Stimulated activated CD4-positive, alpha-beta T cell treated with anti-CD3 and anti-CD28 coated beads, Interleukin-2, amount 100 ng/mL, for 48 hours (primary cell): Measurements from ENCODE around the gene SLC13A5.

Source experiments
- DNase-seq, 2 donors: peaks; one replicate each; pipeline ENCODE4 v3.0.0-alpha.2; 2020

SLC13A5 gene

GRCh38 chr17:6636616-6637457 is 76.3 kb downstream of the SLC13A5 start:
- DNase-seq, result no peak

- no peak for DNase-seq
Observed at GRCh38 chr17:6636105-6636504, 77.1 kb downstream of the SLC13A5 start.
